Endothelial cell of umbilical vein (primary cell): ENCODE results near the gene NEURL2. TPM values are rescaled to one million over a fixed set of nuclear protein-coding genes. Genes with fewer than 3 reads are reported as not detected.

Source experiments
- BruUV-seq: library from RNA; stranded (reverse); fragments of 400-500 nt; replicated peaks from 2 replicates; lab custom pipeline; 2021; lab: Mats Ljungman, UMichigan
- CTCF ChIA-PET: fragments of 300-600, 350-600 bp; sonication (Branson Sonifier 250); formaldehyde crosslinking; loops from one replicate; lab custom pipeline; 2021; ENCODE audit warnings: antibody characterized with exemption, inconsistent platforms; lab: Charles Lee
- POLR2A ChIA-PET: fragments of 300-600, 350-600 bp; sonication (Branson Sonifier 250); formaldehyde crosslinking; loops from one replicate; lab custom pipeline; 2021; ENCODE audit warnings: antibody characterized with exemption, inconsistent platforms; lab: Charles Lee
- DNase-seq: peaks from one replicate; pipeline ENCODE4 v3.0.0-alpha.2; 2011; ENCODE audit warnings: low read depth, low spot score
- FAIRE-seq: peaks from 2 replicates; lab custom pipeline; 2011; peaks lifted over from hg19 to GRCh38; lab: Jason Lieb, UNC
- H2AFZ ChIP-seq: 2 replicates; pipeline ENCODE4 v1.6.0; 2012; ENCODE audit warnings: low read depth, low read length, control low read depth, inconsistent platforms
- H3K27ac ChIP-seq: 2 replicates; pipeline ENCODE4 v1.5.1; 2011; ENCODE audit warnings: low read depth, mild to moderate bottlenecking, control low read depth, low read length, moderate library complexity; ENCODE audit not compliant: insufficient read depth
- H3K27me3 ChIP-seq, 2 experiments: 2 replicates each; pipeline versions ENCODE4 v1.6.0 to v1.6.1; 2011; ENCODE audit warnings: low read length in 2 of 2, mixed read lengths in 1 of 2; ENCODE audit not compliant: control insufficient read depth in 2 of 2, insufficient read depth in 2 of 2
- H3K36me3 ChIP-seq, 2 experiments: 2 replicates in 1 of 2; 3 replicates in 1 of 2; pipeline ENCODE4 v1.5.1; 2011; ENCODE audit warnings: low read length in 2 of 2, mild to moderate bottlenecking in 1 of 2, moderate library complexity in 1 of 2; ENCODE audit not compliant: control insufficient read depth in 2 of 2, insufficient read depth in 2 of 2; ENCODE audit errors: extremely low read depth in 1 of 2
- H3K4me1 ChIP-seq: 3 replicates; pipeline ENCODE4 v1.5.1; 2011; ENCODE audit warnings: mild to moderate bottlenecking, low read length; ENCODE audit not compliant: control insufficient read depth, insufficient read depth; ENCODE audit errors: extremely low read depth
- H3K4me2 ChIP-seq: 2 replicates; pipeline ENCODE4 v1.6.1; 2011; ENCODE audit warnings: low read length, control low read depth, mixed read lengths; ENCODE audit not compliant: insufficient read depth
- H3K4me3 ChIP-seq, 3 experiments: fragments of 200-600 bp in 1 of 3; sonication (generic), shearing (Covaris generic) in 1 of 3; replicated peaks in 1 of 3; 2 replicates each; pipeline ENCODE4 v1.5.1; 2011 to 2016; ENCODE audit warnings: control low read depth in 3 of 3, low read length in 3 of 3, mild to moderate bottlenecking in 2 of 3, inconsistent platforms in 1 of 3, low read depth in 1 of 3, moderate library complexity in 1 of 3; ENCODE audit not compliant: insufficient read depth in 1 of 3
- H3K79me2 ChIP-seq: 2 replicates; pipeline ENCODE4 v1.6.0; 2012; ENCODE audit warnings: low read length, inconsistent platforms; ENCODE audit not compliant: control insufficient read depth, insufficient read depth
- H3K9ac ChIP-seq: replicated peaks from 2 replicates; pipeline ENCODE3; 2011; ENCODE audit warnings: low read length, control low read depth; ENCODE audit not compliant: insufficient read depth; ENCODE audit errors: extremely low read depth
- H3K9me1 ChIP-seq: replicated peaks from 3 replicates; pipeline ENCODE4 v1.6.0; 2011; ENCODE audit warnings: mild to moderate bottlenecking, low read length; ENCODE audit not compliant: control insufficient read depth, insufficient read depth; ENCODE audit errors: extremely low read depth
- H3K9me3 ChIP-seq: replicated peaks from 2 replicates; pipeline ENCODE4 v1.5.1; 2012; ENCODE audit warnings: low read length, inconsistent platforms; ENCODE audit not compliant: control insufficient read depth, insufficient read depth
- H4K20me1 ChIP-seq: replicated peaks from 2 replicates; pipeline ENCODE3; 2011; ENCODE audit warnings: mild to moderate bottlenecking, low read length; ENCODE audit not compliant: control insufficient read depth, insufficient read depth; ENCODE audit errors: extremely low read depth
- EZH2 ChIP-seq: IDR thresholded peaks from 2 replicates; pipeline ENCODE4 v1.6.1; 2012; ENCODE audit warnings: borderline replicate concordance, low read depth, mild to moderate bottlenecking, moderate library complexity, low read length, inconsistent platforms; ENCODE audit not compliant: severe bottlenecking
- FOS ChIP-seq: IDR thresholded peaks from 2 replicates; pipeline ENCODE4 v1.6.1; 2011; ENCODE audit warnings: mild to moderate bottlenecking, low read length, moderate library complexity, borderline replicate concordance; ENCODE audit not compliant: insufficient read depth
- GATA2 ChIP-seq: IDR thresholded peaks from 2 replicates; pipeline ENCODE4 v1.7.0; 2011; ENCODE audit warnings: low read depth, mild to moderate bottlenecking, moderate library complexity, mixed read lengths, low read length; ENCODE audit not compliant: insufficient read length, insufficient read depth
- JUN ChIP-seq: IDR thresholded peaks from 2 replicates; pipeline ENCODE4 v1.6.1; 2011; ENCODE audit warnings: borderline replicate concordance, low read depth; ENCODE audit not compliant: insufficient read length, insufficient read depth
- MYC ChIP-seq: IDR thresholded peaks from one replicate; pipeline ENCODE4 v1.6.1; 2011; ENCODE audit warnings: mild to moderate bottlenecking, low read depth, low read length
- POLR2A ChIP-seq: IDR thresholded peaks from 2 replicates; pipeline ENCODE4 v1.6.1; 2012; ENCODE audit warnings: low read depth, mild to moderate bottlenecking, control low read depth, low read length
- POLR2AphosphoS5 ChIP-seq: IDR thresholded peaks from 2 replicates; pipeline ENCODE4 v1.6.1; 2012; ENCODE audit warnings: low read depth, mild to moderate bottlenecking, control low read depth, low read length, moderate library complexity; ENCODE audit not compliant: insufficient read depth
- dilution Hi-C: fragments of 300-500 bp; cut with MboI; formaldehyde crosslinking; loops from one replicate; pipeline ENCODE4 v1.15.0; 2019; ENCODE audit warnings: low sequenced_read_pairs; ENCODE audit not compliant: extremely low pct_ligation_motif_present
- intact Hi-C: fragments of 100-400 bp; cut with micrococcal nuclease; formaldehyde crosslinking; loops from one replicate; pipeline ENCODE4 v1.10.0; 2022
- polyA plus RNA-seq, 4 experiments: library from polyadenylated mRNA; depleted of rRNA in 3 of 4; stranded (reverse) in 3 of 4; unstranded in 1 of 4; fragments of >200 nt; gene quantifications; 2 replicates each; pipeline versions ENCODE4 v1.2.1 to v1.2.3, GENCODE V29; 2011 to 2012; ENCODE audit warnings: missing spikeins in 1 of 4
- total RNA-seq: library from RNA; stranded (reverse); gene quantifications from 2 replicates; pipeline ENCODE4 v1.2.3, GENCODE V29; 2021
- TF ChIP-seq, protein P1 (sequence below), 2 donors: IDR thresholded peaks; 1 replicate in 1 of 2; 2 replicates in 1 of 2; pipeline ENCODE4 v1.5.1; 2011; ENCODE audit warnings: low read length in 2 of 2, mild to moderate bottlenecking in 2 of 2, moderate library complexity in 2 of 2, control low read depth in 1 of 2, inconsistent platforms in 1 of 2, low read depth in 1 of 2; ENCODE audit not compliant: insufficient read depth in 1 of 2; ENCODE audit errors: extremely low read depth in 1 of 2
- TF ChIP-seq, protein P2 (sequence below): IDR thresholded peaks from 2 replicates; pipeline ENCODE4 v1.6.1; 2011; ENCODE audit not compliant: insufficient read depth, insufficient read length

Gene NEURL2
- total and polyA plus RNA-seq, 2 donors (not counting 3 experiments of a cell fraction or from before 2014, with no cell fraction given) = 2.8 to 5.4 TPM

DNA sequence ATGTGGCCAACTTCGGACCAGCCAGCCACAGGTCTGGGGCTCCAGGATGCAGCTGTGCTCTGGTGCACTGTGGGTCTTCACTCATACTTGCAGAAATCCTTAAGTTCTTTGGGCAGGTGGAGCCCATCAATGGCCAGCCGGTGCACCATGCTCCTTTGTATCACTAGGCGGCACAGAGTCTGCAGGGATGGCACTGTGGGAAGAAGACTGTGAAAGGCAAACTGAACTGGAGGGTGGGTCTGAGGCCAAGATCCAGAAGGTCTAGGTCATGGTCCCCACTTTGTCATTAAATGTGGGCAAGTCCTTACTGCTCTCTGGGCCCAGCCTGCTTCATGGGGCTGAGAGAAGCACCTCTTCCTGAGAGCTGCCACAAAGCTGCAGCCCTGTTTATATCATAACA, 2.3 kb downstream of the NEURL2 start:
- Histone ChIP-seq H3K4me3 (no peak overlapping the region), H4K20me1 (no peaks in the 10 kb centered on the region), H3K4me2 (no peak overlapping the region), H2AFZ (no peak overlapping the region), H3K27ac (no peak overlapping the region), H3K4me1 (peaks cover 31% of the 10 kb centered on the region), H3K9me3 (no peaks in the 10 kb centered on the region), H3K79me2 (peaks cover 4% of the 10 kb centered on the region), H3K27me3 (no peaks in the 10 kb centered on the region), H3K9me1 (no peaks in the 10 kb centered on the region), H3K36me3 (peaks cover under 1 to 12% of the 10 kb centered on the region in 2 experiments), H3K9ac (no peak overlapping the region)
- BruUV-seq = no TSS peak
- no peak for TF ChIP-seq POLR2A
- TF ChIP-seq GATA2 = no peak
- TF ChIP-seq EZH2 = no peak
- no peak for TF ChIP-seq POLR2AphosphoS5
- TF ChIP-seq MYC = no peak
- TF ChIP-seq, protein P1, sequence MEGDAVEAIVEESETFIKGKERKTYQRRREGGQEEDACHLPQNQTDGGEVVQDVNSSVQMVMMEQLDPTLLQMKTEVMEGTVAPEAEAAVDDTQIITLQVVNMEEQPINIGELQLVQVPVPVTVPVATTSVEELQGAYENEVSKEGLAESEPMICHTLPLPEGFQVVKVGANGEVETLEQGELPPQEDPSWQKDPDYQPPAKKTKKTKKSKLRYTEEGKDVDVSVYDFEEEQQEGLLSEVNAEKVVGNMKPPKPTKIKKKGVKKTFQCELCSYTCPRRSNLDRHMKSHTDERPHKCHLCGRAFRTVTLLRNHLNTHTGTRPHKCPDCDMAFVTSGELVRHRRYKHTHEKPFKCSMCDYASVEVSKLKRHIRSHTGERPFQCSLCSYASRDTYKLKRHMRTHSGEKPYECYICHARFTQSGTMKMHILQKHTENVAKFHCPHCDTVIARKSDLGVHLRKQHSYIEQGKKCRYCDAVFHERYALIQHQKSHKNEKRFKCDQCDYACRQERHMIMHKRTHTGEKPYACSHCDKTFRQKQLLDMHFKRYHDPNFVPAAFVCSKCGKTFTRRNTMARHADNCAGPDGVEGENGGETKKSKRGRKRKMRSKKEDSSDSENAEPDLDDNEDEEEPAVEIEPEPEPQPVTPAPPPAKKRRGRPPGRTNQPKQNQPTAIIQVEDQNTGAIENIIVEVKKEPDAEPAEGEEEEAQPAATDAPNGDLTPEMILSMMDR (IDR thresholded peaks at IDR 0.05; ENCODE audit: extremely low read depth in 1 of 2, insufficient read depth in 1 of 2, low read depth in 1 of 2, low read length in 2 of 2) = no peak
- CTCF ChIA-PET = interaction anchor here (0.9 to 4.9 kb wide), 4 partner anchors 8 to 82 kb away, joined by 3 to 35 read pairs (median 14); partner anchors contain the start of genes ZNF335 and ZSWIM1
- intact Hi-C loops (no loop called here), dilution Hi-C loops (no loop called here)
- POLR2A ChIA-PET = interaction anchor here (3.5 kb wide), 1 partner anchor 45 kb away, joined by 26 read pairs; the partner anchor contains the start of gene PCIF1
- no peak for FAIRE-seq
- no peak for DNase-seq

DNA sequence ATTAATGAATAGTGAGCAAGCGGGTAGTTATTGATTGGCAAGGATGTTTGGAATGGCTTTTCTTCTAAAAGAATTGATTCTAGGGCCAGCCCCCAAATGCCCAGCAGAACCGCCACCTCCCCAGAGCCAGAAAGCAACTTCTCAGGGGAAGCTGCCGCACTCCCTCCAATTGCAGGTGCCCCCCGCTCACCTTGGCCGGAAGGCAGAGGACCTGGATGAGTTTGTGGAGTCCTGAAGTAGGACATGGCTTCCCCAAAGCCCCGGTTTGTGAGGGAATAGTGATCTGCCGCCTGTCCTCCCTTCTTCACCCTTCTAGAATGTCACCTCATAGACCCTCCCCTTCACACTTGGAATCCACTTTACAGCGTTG, 3.7 kb downstream of the NEURL2 start, which contains the start of gene SPATA25:
Gene SPATA25, minus strand, starts transcription at position 277 of the 370 bp plus-strand sequence. Its CDS starts 32 bp downstream, at position 245.
- no TSS peak for BruUV-seq
- Histone ChIP-seq H3K36me3 (peaks cover 4 to 17% of the 10 kb centered on the region in 2 experiments), H3K27me3 (no peaks in the 10 kb centered on the region), H2AFZ (no peak within 1 kb of the TSS), H3K27ac (no peak within 1 kb of the TSS), H4K20me1 (no peaks in the 10 kb centered on the region), H3K4me3 (no peak within 1 kb of the TSS), H3K9me3 (no peaks in the 10 kb centered on the region), H3K9ac (no peak within 1 kb of the TSS), H3K4me1 (peaks cover 25% of the 10 kb centered on the region), H3K9me1 (no peaks in the 10 kb centered on the region), H3K79me2 (peaks cover 12% of the 10 kb centered on the region), H3K4me2 (no peak within 1 kb of the TSS)
- ChIA-PET POLR2A (no interaction called here), CTCF (interaction anchor here (1.5 kb wide), 1 partner anchor 63 kb away, joined by 4 read pairs; no protein-coding TSS in a partner anchor)
- TF ChIP-seq MYC (no peak), EZH2 (no peak), JUN (no peak), POLR2AphosphoS5 (no peak), GATA2 (no peak), POLR2A (no peak), FOS (no peak)
- TF ChIP-seq, protein P2, sequence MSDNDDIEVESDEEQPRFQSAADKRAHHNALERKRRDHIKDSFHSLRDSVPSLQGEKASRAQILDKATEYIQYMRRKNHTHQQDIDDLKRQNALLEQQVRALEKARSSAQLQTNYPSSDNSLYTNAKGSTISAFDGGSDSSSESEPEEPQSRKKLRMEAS = no peak
- TF ChIP-seq, protein P1 (IDR thresholded peaks at IDR 0.05; ENCODE audit: extremely low read depth in 1 of 2, insufficient read depth in 1 of 2, low read depth in 1 of 2, low read length in 2 of 2) = no peak
- DNase-seq = no peak
- FAIRE-seq = no peak
- dilution Hi-C loops = no loop called here
- intact Hi-C loops = no loop called here
